GM12865 (cell line): Measurements from ENCODE around the gene MPRIP.

Experiments used
- DNase-seq: peaks from one replicate; pipeline ENCODE4 v3.0.0; 2010; ENCODE audit warnings: low read depth
- H3K4me3 ChIP-seq: 2 replicates; pipeline ENCODE4 v1.5.1; 2011; ENCODE audit warnings: mild to moderate bottlenecking, low read depth, low read length, control low read depth
- TF ChIP-seq, protein P1 (sequence below): IDR thresholded peaks from 2 replicates; pipeline ENCODE4 v1.5.1; 2011; ENCODE audit warnings: low read length, control low read depth, low read depth, inconsistent platforms; ENCODE audit not compliant: insufficient read depth; ENCODE audit errors: missing control alignments

The MPRIP gene

DNA sequence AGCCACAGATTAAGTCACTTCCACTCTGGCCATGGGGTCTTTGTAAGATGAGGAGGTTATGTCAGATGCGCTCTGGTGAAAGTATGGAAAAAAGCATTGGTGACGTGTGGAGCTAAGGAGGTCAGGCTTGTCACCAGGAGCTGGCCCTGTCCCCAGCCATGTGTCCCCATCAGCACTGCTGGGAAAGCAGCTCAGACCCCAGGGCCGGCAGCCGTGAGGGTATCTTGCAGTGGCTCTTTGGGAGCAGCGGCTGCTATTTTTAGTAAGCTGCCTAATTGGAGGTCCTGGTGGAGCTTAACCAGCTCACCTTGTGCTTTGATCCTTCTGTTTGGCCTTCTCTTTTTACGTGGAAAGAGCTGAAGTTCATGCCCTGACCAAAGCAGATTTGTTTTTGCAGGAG, 60.9 kb downstream of the MPRIP start:
- DNase-seq: no peak
- H3K4me3 ChIP-seq: no peak overlapping the region
- TF ChIP-seq, protein P1, sequence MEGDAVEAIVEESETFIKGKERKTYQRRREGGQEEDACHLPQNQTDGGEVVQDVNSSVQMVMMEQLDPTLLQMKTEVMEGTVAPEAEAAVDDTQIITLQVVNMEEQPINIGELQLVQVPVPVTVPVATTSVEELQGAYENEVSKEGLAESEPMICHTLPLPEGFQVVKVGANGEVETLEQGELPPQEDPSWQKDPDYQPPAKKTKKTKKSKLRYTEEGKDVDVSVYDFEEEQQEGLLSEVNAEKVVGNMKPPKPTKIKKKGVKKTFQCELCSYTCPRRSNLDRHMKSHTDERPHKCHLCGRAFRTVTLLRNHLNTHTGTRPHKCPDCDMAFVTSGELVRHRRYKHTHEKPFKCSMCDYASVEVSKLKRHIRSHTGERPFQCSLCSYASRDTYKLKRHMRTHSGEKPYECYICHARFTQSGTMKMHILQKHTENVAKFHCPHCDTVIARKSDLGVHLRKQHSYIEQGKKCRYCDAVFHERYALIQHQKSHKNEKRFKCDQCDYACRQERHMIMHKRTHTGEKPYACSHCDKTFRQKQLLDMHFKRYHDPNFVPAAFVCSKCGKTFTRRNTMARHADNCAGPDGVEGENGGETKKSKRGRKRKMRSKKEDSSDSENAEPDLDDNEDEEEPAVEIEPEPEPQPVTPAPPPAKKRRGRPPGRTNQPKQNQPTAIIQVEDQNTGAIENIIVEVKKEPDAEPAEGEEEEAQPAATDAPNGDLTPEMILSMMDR: no peak

DNA sequence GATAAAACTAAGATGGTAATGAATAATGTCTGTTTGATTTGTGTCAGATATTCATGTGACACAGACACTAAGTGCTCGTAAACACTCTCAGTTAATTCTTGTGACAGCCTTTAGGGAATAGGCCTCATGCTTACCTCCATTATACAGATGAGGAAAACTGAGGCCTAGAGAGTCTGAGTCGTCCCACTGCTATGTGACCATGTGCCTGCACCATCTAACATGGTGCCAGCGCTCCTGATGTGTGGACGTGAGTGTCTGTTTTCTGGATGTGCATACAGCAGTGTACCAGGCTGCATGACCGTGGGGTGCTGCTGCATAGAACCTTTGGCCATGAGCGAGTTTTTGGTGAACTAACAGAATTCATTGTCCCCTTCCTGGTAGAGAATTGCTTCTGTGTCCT, 61.8 kb downstream of the MPRIP start:
- no peak for DNase-seq
- TF ChIP-seq, protein P1: no peak
- H3K4me3 ChIP-seq: no peak overlapping the region

DNA sequence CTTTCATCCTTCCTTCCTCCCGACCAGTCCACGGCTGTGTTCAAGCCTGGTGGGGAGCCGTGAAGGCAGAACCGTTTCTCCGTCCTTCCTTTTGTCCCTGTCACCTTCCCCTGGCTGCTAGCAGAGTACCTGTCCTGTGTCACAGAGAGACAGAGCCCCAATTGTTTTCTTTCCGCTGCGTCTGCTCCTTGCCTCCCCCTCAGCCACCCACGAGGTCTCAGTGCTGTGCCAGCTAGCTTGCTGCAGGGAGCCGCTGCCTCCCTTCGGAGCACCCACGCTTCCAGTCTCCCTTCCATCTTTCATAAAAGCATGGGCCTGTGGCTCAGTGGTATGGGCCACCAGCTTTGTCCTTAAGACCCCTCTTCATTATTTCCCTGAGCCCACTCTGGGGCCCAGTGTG, 62.2 kb downstream of the MPRIP start:
- H3K4me3 ChIP-seq: no peak overlapping the region
- TF ChIP-seq, protein P1: no peak
- no peak for DNase-seq

DNA sequence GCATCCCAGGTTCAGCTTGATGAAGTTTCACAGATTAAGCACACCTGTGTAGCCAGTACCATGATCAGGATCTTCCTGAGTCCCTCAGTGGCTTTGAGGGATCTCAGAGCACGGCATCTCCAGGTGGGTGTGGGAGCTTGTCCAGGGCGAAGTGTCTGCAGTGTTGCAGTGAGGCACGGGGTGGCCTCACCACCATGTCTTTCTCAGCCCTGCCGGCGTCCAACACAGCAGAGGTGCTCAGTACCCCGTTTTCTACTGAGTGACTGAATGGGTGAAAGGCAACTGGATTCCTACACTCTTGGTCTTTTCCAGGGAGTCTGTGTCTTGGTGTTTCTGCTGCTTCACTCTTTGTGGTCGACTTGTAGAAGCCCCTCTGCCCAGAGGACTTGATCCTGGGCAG, 63.7 kb downstream of the MPRIP start:
- DNase-seq: no peak
- TF ChIP-seq, protein P1: no peak
- no peak overlapping the region for H3K4me3 ChIP-seq

DNA sequence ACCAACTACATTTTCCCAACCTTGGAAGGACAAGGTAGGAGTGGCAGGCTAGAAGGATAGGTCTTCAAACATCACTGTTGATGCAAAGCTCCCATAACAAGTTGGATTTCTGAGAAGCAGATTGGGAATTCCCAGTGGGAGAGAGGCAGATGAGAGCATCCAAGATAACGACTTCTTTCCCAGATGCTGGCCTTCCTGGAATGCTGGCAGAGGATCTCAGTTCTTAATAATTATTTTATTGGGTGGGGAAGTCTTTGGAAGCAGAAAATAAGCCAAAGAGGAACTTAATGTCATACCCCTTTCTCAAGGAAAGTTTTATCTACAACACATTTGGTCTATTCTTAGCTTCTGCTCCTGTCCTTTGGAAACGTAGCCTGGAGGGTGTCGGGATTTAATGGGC, 64.5 kb downstream of the MPRIP start:
- no peak for DNase-seq
- H3K4me3 ChIP-seq: no peak overlapping the region
- TF ChIP-seq, protein P1: no peak

DNA sequence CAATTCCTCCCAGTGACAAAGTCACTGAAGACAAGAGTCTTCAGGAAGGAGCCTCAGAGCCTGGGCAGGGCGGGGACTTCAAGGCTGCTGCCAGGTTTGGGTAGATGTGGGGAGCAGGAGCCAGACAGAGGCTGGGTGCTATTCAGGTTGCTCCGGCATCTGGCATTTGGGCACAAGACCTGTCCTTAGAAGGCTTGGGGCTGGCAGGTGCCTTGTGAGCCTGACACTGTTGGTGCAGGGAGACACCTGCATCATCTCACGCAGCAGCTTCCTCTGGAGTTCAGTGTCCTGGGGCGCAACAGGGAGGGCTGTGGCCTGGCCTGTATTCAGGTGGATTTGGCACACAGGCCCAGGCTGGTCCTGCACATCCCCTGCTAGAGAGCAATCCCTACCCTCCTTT, 65.0 kb downstream of the MPRIP start:
- H3K4me3 ChIP-seq: no peak overlapping the region
- DNase-seq: no peak
- TF ChIP-seq, protein P1: no peak

DNA sequence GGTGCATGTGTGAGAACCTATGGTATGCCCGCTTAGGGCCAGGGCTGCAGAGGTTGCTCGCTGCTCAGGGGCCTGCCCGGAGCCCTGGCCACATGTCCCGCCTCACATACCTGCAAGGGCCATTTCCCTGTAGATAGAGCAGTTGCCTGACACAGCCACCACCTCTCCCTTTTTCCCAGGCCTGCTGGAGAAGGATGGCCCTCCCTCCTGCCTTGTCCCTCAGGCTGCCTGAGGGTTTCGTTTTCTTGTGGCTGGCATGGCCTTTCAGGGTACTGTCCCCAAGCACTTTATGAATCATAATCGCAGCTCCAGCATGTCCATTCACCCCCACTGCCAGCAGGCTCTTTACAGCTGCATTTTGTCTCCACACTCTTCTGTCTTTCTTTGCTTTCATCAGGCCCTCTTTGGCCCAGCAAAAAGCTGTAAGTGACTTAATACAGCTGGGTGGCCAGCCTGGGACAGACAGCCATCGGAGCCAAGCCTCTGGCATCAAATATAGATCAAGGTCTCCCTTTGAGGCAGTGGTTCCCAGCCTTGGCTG, 65.7 kb downstream of the MPRIP start:
- no peak overlapping the region for H3K4me3 ChIP-seq
- TF ChIP-seq, protein P1: no peak
- no peak for DNase-seq
